Stimulated activated CD8-positive, alpha-beta memory T cell treated with anti-CD3 and anti-CD28 coated beads, Interleukin-7, amount 100 ng/mL, for 4 hours (primary cell): ENCODE data around the gene COA7.

Experiments used
- DNase-seq, 2 donors: peaks; one replicate each; pipeline ENCODE4 v3.0.0-alpha.2; 2020; ENCODE audit warnings: low read depth in 2 of 2

Gene COA7

DNA sequence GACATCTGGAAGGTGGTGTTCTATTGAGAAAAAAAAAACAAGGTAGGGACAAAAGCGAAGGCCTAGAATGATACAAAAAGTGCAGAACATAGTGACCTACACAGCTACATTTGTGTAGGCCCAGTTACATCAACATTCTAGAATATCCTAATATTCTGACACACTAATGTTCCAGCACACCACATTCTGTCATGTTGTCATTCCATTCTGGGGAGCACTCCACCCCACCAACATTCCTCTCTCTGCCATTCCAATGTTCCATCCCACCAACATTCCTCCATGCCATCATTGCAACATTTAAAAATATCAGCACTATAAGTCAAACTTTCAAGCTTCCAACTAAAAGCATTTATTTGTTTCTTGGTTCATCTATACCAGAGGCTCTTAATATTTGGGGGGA, 28.5 kb downstream of the COA7 start:
- no peak for DNase-seq

- DNase-seq, result no peak
These were observed 29.4 kb downstream of the COA7 start for GRCh38 chr1:52668711-52669110.

DNA sequence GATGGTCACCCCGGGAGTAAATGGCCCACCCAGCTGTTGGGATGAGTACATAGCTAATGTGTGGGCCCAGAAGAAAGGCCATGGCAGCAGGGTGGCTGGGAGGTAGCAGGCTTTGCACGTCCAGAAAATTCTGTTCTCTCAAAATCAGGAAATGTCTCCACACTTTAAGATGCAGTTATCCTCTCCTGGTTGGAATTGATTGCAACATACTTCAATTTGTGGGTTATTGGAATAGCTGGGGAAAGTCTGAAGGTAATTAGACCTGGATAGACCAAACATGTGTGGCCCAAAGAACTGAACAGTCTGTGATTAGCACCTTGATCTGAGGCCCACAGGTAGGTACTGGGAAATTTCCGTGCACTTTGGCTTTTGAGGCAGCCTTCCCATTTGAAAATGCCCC, 30.2 kb downstream of the COA7 start:
- no peak for DNase-seq

DNA sequence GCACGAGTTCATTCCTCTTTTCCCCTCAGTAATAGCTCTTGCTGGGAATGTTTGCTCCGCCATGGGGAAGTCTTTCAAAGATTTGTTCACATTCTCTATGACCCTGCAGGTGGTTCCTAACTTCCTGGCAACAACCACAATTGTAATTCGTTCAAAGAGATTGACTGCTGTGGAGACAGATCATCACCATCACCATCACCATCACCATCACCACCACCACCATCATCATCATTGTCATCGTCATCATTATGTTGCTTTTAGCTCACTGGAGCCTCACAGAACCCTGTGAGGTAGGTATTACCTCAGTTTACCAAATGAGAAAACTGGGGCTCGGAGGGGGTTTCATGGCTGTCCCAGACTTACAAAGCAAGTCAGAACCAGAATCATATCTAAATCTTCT, 30.9 kb downstream of the COA7 start:
- no peak for DNase-seq

DNA sequence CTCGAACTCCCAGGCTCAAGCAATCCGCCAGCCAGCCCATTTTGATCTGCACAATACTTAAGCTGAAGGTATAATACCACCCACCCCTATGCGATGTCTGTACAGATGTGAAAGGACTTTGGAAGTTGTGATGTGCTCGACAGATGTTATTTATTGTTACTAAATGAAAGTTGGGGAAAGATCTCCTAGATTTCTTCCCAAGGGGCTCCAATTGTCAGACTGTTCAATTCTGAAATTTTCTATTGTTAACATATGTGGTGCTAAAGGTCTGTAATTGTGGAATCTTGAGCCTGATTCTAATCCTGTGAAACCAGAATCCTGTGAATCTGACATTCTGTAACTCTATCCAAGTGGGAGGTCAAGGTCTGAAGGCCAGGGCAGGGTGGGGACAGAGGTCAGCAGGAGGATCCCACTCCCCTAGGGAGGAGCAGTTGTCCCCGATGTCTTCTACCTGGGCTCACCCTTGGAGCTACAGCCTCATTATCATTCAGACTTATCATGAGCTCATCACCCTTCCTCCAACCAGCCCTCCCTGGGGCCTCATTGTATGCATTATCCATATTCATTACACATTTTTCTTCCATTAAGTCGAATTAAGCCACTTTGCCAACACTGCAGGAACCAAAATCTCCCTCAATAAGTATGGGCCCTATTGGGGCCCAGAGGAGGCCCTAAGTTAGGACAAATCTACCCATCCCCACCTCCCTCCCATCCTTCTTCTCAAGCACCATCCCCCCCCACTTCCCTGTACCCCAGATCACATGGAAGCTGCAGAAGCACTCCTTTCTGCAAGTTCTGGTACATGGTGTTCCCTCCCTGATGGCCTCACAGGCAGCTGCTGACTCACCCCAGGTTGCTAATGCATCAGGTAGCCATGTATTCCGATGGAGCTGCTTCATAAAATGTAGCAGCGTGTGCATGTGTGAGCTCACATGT, 32.9 kb downstream of the COA7 start:
- DNase-seq, result no peak

GRCh38 chr1:52663716-52664115, 34.4 kb downstream of the COA7 start:
- DNase-seq, result no peak

DNA sequence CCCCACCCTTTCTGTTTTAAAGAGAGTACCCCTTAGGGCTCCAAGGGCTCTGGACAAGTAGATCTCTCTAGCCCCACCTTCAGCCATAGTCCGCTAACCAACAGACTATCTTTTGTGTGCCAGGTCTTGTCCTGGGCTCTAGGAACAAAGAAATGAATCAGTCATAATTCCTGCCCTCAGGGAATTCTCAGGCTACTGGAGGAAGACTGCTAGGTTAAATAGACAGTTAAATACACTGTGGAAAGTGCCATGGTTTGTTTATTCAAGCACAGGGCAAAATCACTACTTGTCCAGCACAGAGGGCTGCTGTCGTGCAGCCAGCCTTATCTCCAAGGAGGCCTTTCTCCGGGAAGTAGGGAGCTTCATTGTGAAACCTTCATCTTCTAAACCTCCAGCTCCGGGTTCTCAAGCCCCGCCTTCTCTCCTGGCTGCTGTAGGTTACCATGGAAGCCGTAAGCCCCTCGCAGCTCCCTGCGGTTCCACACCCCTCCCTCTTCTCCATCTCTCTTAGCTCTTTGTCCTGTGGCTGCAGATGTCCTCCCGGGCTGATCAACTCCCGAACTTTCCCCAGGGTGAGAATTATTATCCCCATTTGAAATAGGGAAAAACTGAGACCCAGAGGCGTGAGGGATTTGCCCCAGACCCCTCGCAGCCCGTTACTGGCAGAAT, 35.4 kb downstream of the COA7 start:
- no peak for DNase-seq

DNA sequence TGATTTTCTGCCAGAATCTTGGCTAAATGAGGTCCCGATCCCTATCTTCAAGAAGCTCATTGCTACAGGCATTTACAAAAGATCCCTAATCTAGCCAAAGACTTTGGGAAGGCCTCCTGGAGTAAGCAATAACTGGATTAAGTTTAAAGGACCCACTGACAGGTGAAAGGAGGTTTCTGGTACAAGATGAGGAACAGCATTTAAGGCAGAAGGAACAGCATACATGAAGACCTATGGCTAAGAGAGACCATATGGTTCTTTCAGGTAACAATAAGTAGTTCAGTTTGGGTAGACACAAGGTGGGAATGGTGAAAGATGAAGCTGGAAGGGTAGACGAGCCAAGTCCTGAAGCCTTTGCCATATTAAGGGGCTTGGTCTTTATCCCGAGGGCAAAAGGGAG, 37.3 kb downstream of the COA7 start:
- no peak for DNase-seq

DNA sequence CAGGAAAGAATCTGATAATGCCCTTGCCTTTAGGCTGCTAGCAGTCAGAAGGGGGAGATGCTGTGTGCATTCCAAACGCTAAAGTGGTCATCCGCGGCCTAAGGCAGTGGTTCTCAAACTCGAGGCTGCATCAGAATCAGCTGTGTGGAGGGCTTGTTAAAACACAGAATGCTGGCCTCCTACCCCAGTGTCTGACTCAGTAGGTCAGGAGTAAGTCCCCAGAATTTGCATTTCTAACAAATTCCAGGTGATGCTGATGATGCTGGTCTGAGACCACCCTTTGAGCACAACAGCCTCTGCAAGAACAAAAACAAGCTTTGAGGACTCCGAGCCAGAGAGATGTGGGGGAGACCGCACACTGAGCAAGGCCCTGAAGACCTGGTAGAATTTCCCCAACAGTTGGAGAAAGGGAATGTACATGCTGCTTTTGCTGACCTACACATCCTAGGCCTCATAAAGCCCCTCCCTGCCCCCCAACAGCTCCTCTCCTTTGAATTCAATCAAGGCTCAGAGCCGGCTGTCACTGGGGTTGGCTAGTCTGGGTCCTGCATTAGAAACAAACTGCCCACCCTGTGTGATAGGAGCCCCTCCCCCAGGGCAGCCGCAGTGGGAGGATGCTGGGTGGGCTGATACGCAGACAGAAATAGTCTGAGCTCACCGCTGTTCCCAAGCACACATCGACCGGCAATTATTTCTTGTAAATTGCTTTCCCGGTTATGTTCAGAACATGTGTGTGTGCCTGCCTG, 38.1 kb downstream of the COA7 start:
- no peak for DNase-seq

- no peak for DNase-seq
These were observed 38.8 kb downstream of the COA7 start for GRCh38 chr1:52659356-52659755.

DNA sequence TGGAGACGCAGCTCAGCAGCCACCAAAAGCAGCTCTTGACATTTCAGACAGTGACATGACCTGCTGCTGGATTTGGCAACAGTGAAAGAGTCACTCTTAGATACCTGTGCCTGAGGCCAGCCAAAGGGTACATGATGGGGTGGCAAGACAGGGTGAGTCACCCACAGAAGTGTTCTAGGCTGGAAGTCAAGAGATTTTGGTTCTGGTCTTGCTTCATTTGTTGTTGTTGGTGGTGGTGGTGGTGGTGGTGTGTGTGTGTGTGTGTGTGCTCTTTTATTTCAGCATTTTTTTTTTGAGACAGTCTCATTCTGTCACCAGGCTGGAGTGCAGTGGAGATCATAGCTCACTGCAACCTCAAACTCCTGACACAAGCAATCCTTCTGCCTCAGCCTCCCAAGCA, 39.4 kb downstream of the COA7 start:
- peak in 1 of 2 donors; percentile 7 for DNase-seq

- DNase-seq, result no peak
These were observed 40.4 kb downstream of the COA7 start for GRCh38 chr1:52657702-52658101.

DNA sequence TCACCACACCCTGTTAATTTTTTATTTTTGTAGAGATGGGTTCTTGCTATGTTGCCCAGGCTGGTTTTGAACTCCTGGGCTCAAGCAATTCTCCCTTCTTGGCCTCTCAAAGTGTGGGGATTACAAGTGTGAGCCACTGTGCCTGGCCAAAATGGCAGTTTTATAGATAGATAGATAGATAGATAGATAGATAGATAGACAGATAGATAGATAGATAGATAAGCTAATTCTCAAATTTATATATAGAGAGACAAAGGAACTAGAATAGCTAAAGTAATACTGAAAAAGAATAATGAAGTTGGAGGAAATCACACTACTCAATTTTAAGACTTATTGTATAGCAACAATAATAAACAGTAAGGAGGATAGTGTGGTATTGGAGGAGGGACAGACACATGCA, 44.1 kb downstream of the COA7 start:
- DNase-seq, result no peak

- DNase-seq, result no peak
These were observed 44.8 kb downstream of the COA7 start for GRCh38 chr1:52653207-52653849.

GRCh38 chr1:52651904-52652303, 46.2 kb downstream of the COA7 start:
- DNase-seq, result no peak

GRCh38 chr1:52645261-52645660, 52.9 kb downstream of the COA7 start:
- no peak for DNase-seq

GRCh38 chr1:52641307-52641706, 56.8 kb downstream of the COA7 start:
- DNase-seq, result no peak

DNA sequence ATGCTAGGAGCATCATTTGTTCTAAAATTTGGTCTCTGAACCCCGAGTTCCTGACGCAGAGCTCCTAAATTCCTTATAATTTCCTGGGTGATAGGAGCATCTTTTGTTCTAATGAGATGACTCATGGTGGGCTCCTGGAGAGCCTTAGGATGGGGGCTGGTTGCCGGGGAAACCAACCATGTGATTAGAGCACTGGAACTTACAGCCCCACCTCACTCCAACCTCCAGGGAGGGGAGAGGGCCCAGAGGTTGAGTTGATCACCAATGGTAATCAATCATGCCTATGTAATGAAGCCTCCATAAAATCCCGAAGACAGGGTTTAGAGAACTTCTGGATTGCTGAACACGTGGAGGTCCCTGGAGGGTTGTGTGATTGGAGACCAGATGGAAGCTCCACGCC, 57.5 kb downstream of the COA7 start:
- no peak for DNase-seq

DNA sequence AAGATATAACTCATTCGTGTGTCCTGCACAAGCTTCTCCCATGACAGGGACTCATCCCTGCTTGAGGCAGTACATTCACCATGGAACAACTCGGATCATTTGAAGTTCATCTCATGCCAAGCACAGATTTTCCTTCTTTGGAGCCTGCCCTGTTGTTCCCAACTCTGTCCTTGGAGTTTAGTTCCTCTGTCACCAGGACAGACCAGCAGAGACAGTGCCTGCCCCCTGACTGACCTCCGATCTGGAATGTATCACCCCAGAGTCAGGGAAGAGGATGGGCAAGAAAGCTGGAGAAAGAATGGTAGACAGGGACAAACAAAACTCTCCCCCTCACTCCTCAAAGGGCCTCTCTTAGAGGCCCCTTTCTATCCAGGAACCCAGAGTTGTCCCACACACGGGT, 60.2 kb downstream of the COA7 start:
- DNase-seq, result no peak

GRCh38 chr1:52636721-52637695, 61.1 kb downstream of the COA7 start:
- peak; percentile 65 to 68 for DNase-seq
